Ectodermal cell (in vitro differentiated cells): Measurements from ENCODE around the gene MED13L.
"Not testable (repeated sequence)": the region's sequence is repeated elsewhere in the genome, so short reads cannot be mapped to it uniquely, and the experiment has no call there.

ENCODE experiments used
- H3K27ac ChIP-seq: 2 replicates; pipeline ENCODE4 v1.7.0; 2013; ENCODE audit warnings: mild to moderate bottlenecking, low read depth, low read length; ENCODE audit not compliant: insufficient read depth, poor library complexity, severe bottlenecking
- H3K27me3 ChIP-seq: 2 replicates; pipeline ENCODE4 v1.7.0; 2013; ENCODE audit warnings: mild to moderate bottlenecking, low read length; ENCODE audit not compliant: insufficient read depth, control insufficient read depth, poor library complexity, severe bottlenecking
- H3K36me3 ChIP-seq: one replicate; pipeline ENCODE4 v1.7.0; 2013; ENCODE audit warnings: low read length; ENCODE audit not compliant: control insufficient read depth, insufficient read depth
- H3K4me1 ChIP-seq: one replicate; pipeline ENCODE4 v1.7.0; 2013; ENCODE audit warnings: low read length; ENCODE audit not compliant: control insufficient read depth, insufficient read depth
- H3K4me3 ChIP-seq: 2 replicates; pipeline ENCODE4 v1.7.0; 2013; ENCODE audit warnings: low read depth, low read length, control low read depth; ENCODE audit not compliant: insufficient read depth
- H3K9me3 ChIP-seq: 2 replicates; pipeline ENCODE4 v1.7.0; 2013; ENCODE audit warnings: mild to moderate bottlenecking, low read length, moderate library complexity; ENCODE audit not compliant: control insufficient read depth
- WGBS, 2 experiments: methylation state at CpG; one replicate each; pipeline ENCODE4 v1.1.7; 2013; ENCODE audit warnings: missing lambda C conversion rate in 2 of 2; 5-methylcytosine and 5-hydroxymethylcytosine counted together

The MED13L gene

GRCh38 chr12:116039081-116039480 is 238.4 kb downstream of the MED13L start:
- Histone ChIP-seq H3K4me3 (no peak overlapping the region), H3K36me3 (no peaks in the 10 kb centered on the region), H3K4me1 (no peaks in the 10 kb centered on the region), H3K27me3 (no peaks in the 10 kb centered on the region), H3K27ac (no peak overlapping the region), H3K9me3 (no peaks in the 10 kb centered on the region)
- 98 to 100% methylated on average over 2 of the region's 2 CpGs for WGBS, 2 experiments

GRCh38 chr12:116037941-116038837 is 239.3 kb downstream of the MED13L start:
- WGBS, 2 experiments, result 91 to 93% methylated on average over 5 of the region's 6 CpGs
- Histone ChIP-seq H3K4me3 (no peak overlapping the region), H3K9me3 (no peaks in the 10 kb centered on the region)

GRCh38 chr12:116033765-116034164 is 243.7 kb downstream of the MED13L start:
- WGBS, 2 experiments, result 91 to 97% methylated on average over 3 of the region's 3 CpGs
- Histone ChIP-seq H3K4me1 (no peaks in the 10 kb centered on the region), H3K9me3 (no peaks in the 10 kb centered on the region), H3K4me3 (no peak overlapping the region), H3K36me3 (no peaks in the 10 kb centered on the region), H3K27ac (no peak overlapping the region), H3K27me3 (no peaks in the 10 kb centered on the region)

More at GRCh38 chr12:116037941-116038837, 239.3 kb downstream of the MED13L start:
- H3K27me3 ChIP-seq, result no peaks in the 10 kb centered on the region
- H3K27ac ChIP-seq, result no peak overlapping the region
- no peaks in the 10 kb centered on the region for H3K36me3 ChIP-seq
- H3K4me1 ChIP-seq, result no peaks in the 10 kb centered on the region

GRCh38 chr12:116031624-116032023 is 245.9 kb downstream of the MED13L start:
- not testable (repeated sequence) for H3K9me3 ChIP-seq, H3K27me3 ChIP-seq, H3K4me1 ChIP-seq, H3K27ac ChIP-seq, H3K36me3 ChIP-seq, H3K4me3 ChIP-seq
- WGBS, 2 experiments, result 97 to 98% methylated on average over 4 of the region's 4 CpGs

- no peak overlapping the region for H3K4me3 ChIP-seq
- no peaks in the 10 kb centered on the region for H3K27me3 ChIP-seq
- no peaks in the 10 kb centered on the region for H3K4me1 ChIP-seq
- 90 to 97% methylated on average over 4 of the region's 4 CpGs for WGBS, 2 experiments
- H3K9me3 ChIP-seq, result no peaks in the 10 kb centered on the region
- H3K36me3 ChIP-seq, result no peaks in the 10 kb centered on the region
- H3K27ac ChIP-seq, result no peak overlapping the region
Measured at GRCh38 chr12:116028619-116029018, 248.9 kb downstream of the MED13L start.

GRCh38 chr12:116027551-116027821 is 250.0 kb downstream of the MED13L start:
- no peaks in the 10 kb centered on the region for H3K27me3 ChIP-seq
- H3K36me3 ChIP-seq, result no peaks in the 10 kb centered on the region
- no peaks in the 10 kb centered on the region for H3K4me1 ChIP-seq
- H3K27ac ChIP-seq, result no peak overlapping the region
- 95 to 97% methylated on average over 4 of the region's 4 CpGs for WGBS, 2 experiments
- H3K4me3 ChIP-seq, result no peak overlapping the region
- no peaks in the 10 kb centered on the region for H3K9me3 ChIP-seq

- WGBS, 2 experiments, result 85 to 92% methylated on average over 6 to 7 of the region's 7 CpGs
- no peak overlapping the region for H3K4me3 ChIP-seq
- no peaks in the 10 kb centered on the region for H3K27me3 ChIP-seq
Measured at GRCh38 chr12:116026768-116027550, 250.5 kb downstream of the MED13L start.

GRCh38 chr12:116026346-116026745 is 251.1 kb downstream of the MED13L start:
- Histone ChIP-seq H3K4me1 (no peaks in the 10 kb centered on the region), H3K27me3 (no peaks in the 10 kb centered on the region), H3K36me3 (no peaks in the 10 kb centered on the region)

More at GRCh38 chr12:116026768-116027550, 250.5 kb downstream of the MED13L start:
- H3K4me1 ChIP-seq, result no peaks in the 10 kb centered on the region
- no peaks in the 10 kb centered on the region for H3K9me3 ChIP-seq
- no peak overlapping the region for H3K27ac ChIP-seq
- H3K36me3 ChIP-seq, result no peaks in the 10 kb centered on the region

GRCh38 chr12:116024769-116025168 is 252.7 kb downstream of the MED13L start:
- Histone ChIP-seq H3K4me1 (no peaks in the 10 kb centered on the region), H3K27me3 (no peaks in the 10 kb centered on the region), H3K9me3 (no peaks in the 10 kb centered on the region), H3K4me3 (no peak overlapping the region), H3K27ac (no peak overlapping the region), H3K36me3 (no peaks in the 10 kb centered on the region)
- WGBS, 2 experiments, result 96 to 100% methylated on average over 1 of the region's 2 CpGs

More at GRCh38 chr12:116026346-116026745, 251.1 kb downstream of the MED13L start:
- Histone ChIP-seq H3K4me3 (no peak overlapping the region), H3K9me3 (no peaks in the 10 kb centered on the region), H3K27ac (no peak overlapping the region)

- H3K4me3 ChIP-seq, result no peak overlapping the region
Measured at GRCh38 chr12:116019415-116019814, 258.1 kb downstream of the MED13L start.

More at GRCh38 chr12:116019415-116019814, 258.1 kb downstream of the MED13L start:
- Histone ChIP-seq H3K36me3 (peaks cover 23% of the 10 kb centered on the region), H3K27me3 (no peaks in the 10 kb centered on the region), H3K9me3 (no peaks in the 10 kb centered on the region), H3K27ac (no peak overlapping the region), H3K4me1 (no peaks in the 10 kb centered on the region)
